Measurements from ENCODE around the gene PHGDH.

Gene PHGDH

GRCh38 chr1:119715542-119715941 is 3.8 kb downstream of the PHGDH start:
- Histone ChIP-seq H3K9me3 (ENCODE audit: insufficient read depth, low read depth, low read length) (no peaks in the 10 kb centered on the region), H3K4me1 (ENCODE audit: insufficient read depth, low read length) (peaks cover 45% of the 10 kb centered on the region)
- WGBS: 77% methylated on average over 5 of the region's 5 CpGs

GRCh38 chr1:119718409-119718808 is 6.7 kb downstream of the PHGDH start:
- Histone ChIP-seq H3K27ac (ENCODE audit: low read depth, low read length) (no peak overlapping the region), H3K9ac (ENCODE audit: low read depth, low read length) (no peak overlapping the region), H3K27me3 (ENCODE audit: insufficient read depth, low read length) (no peaks in the 10 kb centered on the region), H3K9me3 (ENCODE audit: insufficient read depth, low read depth, low read length) (no peaks in the 10 kb centered on the region), H3K4me3 (ENCODE audit: low read length) (no peak overlapping the region), H3K36me3 (ENCODE audit: insufficient read depth, low read length) (peaks cover 50% of the 10 kb centered on the region), H3K4me1 (ENCODE audit: insufficient read depth, low read length) (peaks cover 42% of the 10 kb centered on the region)

More at GRCh38 chr1:119715542-119715941, 3.8 kb downstream of the PHGDH start:
- no peaks in the 10 kb centered on the region for H3K27me3 ChIP-seq (ENCODE audit: insufficient read depth, low read length)
- peaks cover 21% of the 10 kb centered on the region for H3K36me3 ChIP-seq (ENCODE audit: insufficient read depth, low read length)
- 0 out of 2 replicates have a peak overlapping the region, but pooled peaks have one; percentile 3 for H3K9ac ChIP-seq (ENCODE audit: low read depth, low read length)
- H3K4me3 ChIP-seq (ENCODE audit: low read length): no peak overlapping the region
- no peak overlapping the region for H3K27ac ChIP-seq (ENCODE audit: low read depth, low read length)

GRCh38 chr1:119718972-119719371 is 7.2 kb downstream of the PHGDH start:
- Histone ChIP-seq H3K27me3 (ENCODE audit: insufficient read depth, low read length) (no peaks in the 10 kb centered on the region), H3K27ac (ENCODE audit: low read depth, low read length) (no peak overlapping the region), H3K4me3 (ENCODE audit: low read length) (no peak overlapping the region), H3K36me3 (ENCODE audit: insufficient read depth, low read length) (peaks cover 56% of the 10 kb centered on the region), H3K4me1 (ENCODE audit: insufficient read depth, low read length) (peaks cover 38% of the 10 kb centered on the region), H3K9ac (ENCODE audit: low read depth, low read length) (no peak overlapping the region), H3K9me3 (ENCODE audit: insufficient read depth, low read depth, low read length) (no peaks in the 10 kb centered on the region)
- over 99% methylated on average over 3 of the region's 3 CpGs for WGBS

- Histone ChIP-seq H3K9ac (ENCODE audit: low read depth, low read length) (no peak overlapping the region), H3K27ac (ENCODE audit: low read depth, low read length) (no peak overlapping the region), H3K4me1 (ENCODE audit: insufficient read depth, low read length) (peaks cover 21% of the 10 kb centered on the region), H3K4me3 (ENCODE audit: low read length) (no peak overlapping the region), H3K9me3 (ENCODE audit: insufficient read depth, low read depth, low read length) (no peaks in the 10 kb centered on the region), H3K36me3 (ENCODE audit: insufficient read depth, low read length) (peaks cover 69% of the 10 kb centered on the region), H3K27me3 (ENCODE audit: insufficient read depth, low read length) (no peaks in the 10 kb centered on the region)
- 86% methylated on average over 11 of the region's 11 CpGs for WGBS
Observed at GRCh38 chr1:119720866-119721440, 9.2 kb downstream of the PHGDH start.

- Histone ChIP-seq H3K36me3 (ENCODE audit: insufficient read depth, low read length) (peaks cover 78% of the 10 kb centered on the region), H3K27me3 (ENCODE audit: insufficient read depth, low read length) (no peaks in the 10 kb centered on the region), H3K27ac (ENCODE audit: low read depth, low read length) (no peak overlapping the region), H3K9me3 (ENCODE audit: insufficient read depth, low read depth, low read length) (no peaks in the 10 kb centered on the region), H3K4me1 (ENCODE audit: insufficient read depth, low read length) (peaks cover 12% of the 10 kb centered on the region), H3K4me3 (ENCODE audit: low read length) (no peak overlapping the region), H3K9ac (ENCODE audit: low read depth, low read length) (no peak overlapping the region)
- WGBS: 89% methylated on average over 5 of the region's 5 CpGs
Observed at GRCh38 chr1:119721896-119722295, 10.2 kb downstream of the PHGDH start.

- Histone ChIP-seq H3K36me3 (ENCODE audit: insufficient read depth, low read length) (peaks cover 98% of the 10 kb centered on the region), H3K27ac (ENCODE audit: low read depth, low read length) (no peak overlapping the region), H3K27me3 (ENCODE audit: insufficient read depth, low read length) (no peaks in the 10 kb centered on the region), H3K4me3 (ENCODE audit: low read length) (no peak overlapping the region), H3K9me3 (ENCODE audit: insufficient read depth, low read depth, low read length) (no peaks in the 10 kb centered on the region), H3K9ac (ENCODE audit: low read depth, low read length) (no peak overlapping the region), H3K4me1 (ENCODE audit: insufficient read depth, low read length) (0 out of 2 replicates have a peak, but pooled peaks cover 2% of the 10 kb centered on the region)
- WGBS: 82% methylated on average over 8 of the region's 8 CpGs
Observed at GRCh38 chr1:119724611-119725218, 13.0 kb downstream of the PHGDH start.

- Histone ChIP-seq H3K36me3 (ENCODE audit: insufficient read depth, low read length) (peaks cover 98% of the 10 kb centered on the region), H3K9ac (ENCODE audit: low read depth, low read length) (no peak overlapping the region), H3K4me1 (ENCODE audit: insufficient read depth, low read length) (0 out of 2 replicates have a peak, but pooled peaks cover 2% of the 10 kb centered on the region), H3K27ac (ENCODE audit: low read depth, low read length) (no peak overlapping the region), H3K9me3 (ENCODE audit: insufficient read depth, low read depth, low read length) (no peaks in the 10 kb centered on the region), H3K27me3 (ENCODE audit: insufficient read depth, low read length) (no peaks in the 10 kb centered on the region), H3K4me3 (ENCODE audit: low read length) (no peak overlapping the region)
- 93% methylated on average over 5 of the region's 5 CpGs for WGBS
Observed at GRCh38 chr1:119725626-119726025, 13.9 kb downstream of the PHGDH start.

GRCh38 chr1:119727991-119728390 is 16.3 kb downstream of the PHGDH start:
- Histone ChIP-seq H3K27me3 (ENCODE audit: insufficient read depth, low read length) (no peaks in the 10 kb centered on the region), H3K36me3 (ENCODE audit: insufficient read depth, low read length) (peaks cover 98% of the 10 kb centered on the region), H3K9me3 (ENCODE audit: insufficient read depth, low read depth, low read length) (no peaks in the 10 kb centered on the region), H3K9ac (ENCODE audit: low read depth, low read length) (no peak overlapping the region), H3K4me3 (ENCODE audit: low read length) (no peak overlapping the region), H3K4me1 (ENCODE audit: insufficient read depth, low read length) (0 out of 2 replicates have a peak, but pooled peaks cover 2% of the 10 kb centered on the region), H3K27ac (ENCODE audit: low read depth, low read length) (no peak overlapping the region)
- 94% methylated on average over 1 of the region's 1 CpG for WGBS

- Histone ChIP-seq H3K9ac (ENCODE audit: low read depth, low read length) (no peak overlapping the region), H3K4me3 (ENCODE audit: low read length) (no peak overlapping the region), H3K36me3 (ENCODE audit: insufficient read depth, low read length) (peaks cover 98% of the 10 kb centered on the region), H3K27ac (ENCODE audit: low read depth, low read length) (no peak overlapping the region), H3K9me3 (ENCODE audit: insufficient read depth, low read depth, low read length) (no peaks in the 10 kb centered on the region), H3K4me1 (ENCODE audit: insufficient read depth, low read length) (0 out of 2 replicates have a peak, but pooled peaks cover 2% of the 10 kb centered on the region), H3K27me3 (ENCODE audit: insufficient read depth, low read length) (no peaks in the 10 kb centered on the region)
Observed at GRCh38 chr1:119729044-119729443, 17.3 kb downstream of the PHGDH start.

- no peak overlapping the region for H3K4me3 ChIP-seq (ENCODE audit: low read length)
- H3K9me3 ChIP-seq (ENCODE audit: insufficient read depth, low read depth, low read length): no peaks in the 10 kb centered on the region
- H3K36me3 ChIP-seq (ENCODE audit: insufficient read depth, low read length): peaks cover 98% of the 10 kb centered on the region
- 0 out of 2 replicates have a peak, but pooled peaks cover 2% of the 10 kb centered on the region for H3K4me1 ChIP-seq (ENCODE audit: insufficient read depth, low read length)
- H3K9ac ChIP-seq (ENCODE audit: low read depth, low read length): no peak overlapping the region
- H3K27ac ChIP-seq (ENCODE audit: low read depth, low read length): no peak overlapping the region
- 92% methylated on average over 5 of the region's 5 CpGs for WGBS
- no peaks in the 10 kb centered on the region for H3K27me3 ChIP-seq (ENCODE audit: insufficient read depth, low read length)
Observed at GRCh38 chr1:119731060-119731459, 19.3 kb downstream of the PHGDH start.

GRCh38 chr1:119731741-119732430 is 20.2 kb downstream of the PHGDH start:
- Histone ChIP-seq H3K36me3 (ENCODE audit: insufficient read depth, low read length) (peaks cover 98% of the 10 kb centered on the region), H3K27ac (ENCODE audit: low read depth, low read length) (no peak overlapping the region), H3K27me3 (ENCODE audit: insufficient read depth, low read length) (no peaks in the 10 kb centered on the region), H3K9ac (ENCODE audit: low read depth, low read length) (no peak overlapping the region), H3K9me3 (ENCODE audit: insufficient read depth, low read depth, low read length) (no peaks in the 10 kb centered on the region), H3K4me3 (ENCODE audit: low read length) (no peak overlapping the region), H3K4me1 (ENCODE audit: insufficient read depth, low read length) (0 out of 2 replicates have a peak, but pooled peaks cover 2% of the 10 kb centered on the region)
- WGBS: 92% methylated on average over 6 of the region's 6 CpGs

All from HUES64 (cell line).